A549 (cell line): ENCODE measurements around the gene SRPRA. TPM values are rescaled to one million over a fixed set of nuclear protein-coding genes. Genes with fewer than 3 reads are reported as not detected.

Experiments
- ATAC-seq, 2 experiments: fragments of 200-7000 bp in 1 of 2; fragments of >200 bp in 1 of 2; cut with Nextera tagmentation in 1 of 2; cut with Tn5 transposase in 1 of 2; 3 replicates each; pipeline versions ENCODE4 v1.8.0 to v1.9.1; 2018 to 2020; ENCODE audit warnings: mild to moderate bottlenecking in 1 of 2, moderate library complexity in 1 of 2
- CTCF ChIA-PET: fragments of 300-600 bp; sonication (Branson Sonifier 250); formaldehyde crosslinking; extraction: SDS; loops from one replicate; lab custom pipeline; 2021; ENCODE audit warnings: antibody characterized with exemption, inconsistent platforms; lab: Yijun Ruan, JAX
- POLR2A ChIA-PET: fragments of 350-600 bp; formaldehyde crosslinking; extraction: SDS; loops from one replicate; lab custom pipeline; 2021; ENCODE audit warnings: antibody characterized with exemption, inconsistent platforms; lab: Yijun Ruan, JAX
- DNase-seq, 2 experiments: peaks; one replicate each; pipeline versions ENCODE4 v3.0.0 to v3.0.0-alpha.2; 2011 to 2016; ENCODE audit warnings: low read depth in 1 of 2, low spot score in 1 of 2
- FAIRE-seq: peaks from 2 replicates; lab custom pipeline; 2011; peaks lifted over from hg19 to GRCh38; lab: Jason Lieb, UNC
- H3K27ac ChIP-seq, 2 experiments: fragments of >200 bp; sonication (Bioruptor Twin); formaldehyde crosslinking; 3 replicates each; pipeline ENCODE4 v1.5.1; 2016 to 2017
- H3K4me1 ChIP-seq: fragments of >200 bp; sonication (Bioruptor Twin); formaldehyde crosslinking; 3 replicates; pipeline ENCODE4 v1.6.1; 2016
- H3K4me2 ChIP-seq: fragments of >200 bp; sonication (Bioruptor Twin); formaldehyde crosslinking; 3 replicates; pipeline ENCODE4 v1.6.1; 2016
- H3K4me3 ChIP-seq: fragments of >200 bp; sonication (Bioruptor Twin); formaldehyde crosslinking; 3 replicates; pipeline ENCODE4 v1.5.1; 2016
- H3K9me3 ChIP-seq: fragments of >200 bp; sonication (Bioruptor Twin); formaldehyde crosslinking; 3 replicates; pipeline ENCODE4 v1.6.1; 2016
- CHD2 ChIP-seq: fragments of 150-350 bp; IDR thresholded peaks from 2 replicates; pipeline ENCODE4 v1.6.1; 2014; ENCODE audit warnings: low read length; ENCODE audit not compliant: partially characterized antibody
- CHD4 ChIP-seq: fragments of 200-600 bp; sonication (generic); IDR thresholded peaks from 2 replicates; pipeline ENCODE4 v1.6.1; 2016; ENCODE audit warnings: antibody characterized with exemption, mild to moderate bottlenecking, borderline replicate concordance
- E2F6 ChIP-seq: IDR thresholded peaks from 2 replicates; pipeline ENCODE4 v1.6.1; 2012; ENCODE audit warnings: low read depth, borderline replicate concordance
- EP300 ChIP-seq, 2 experiments: fragments of >200 bp; sonication (Bioruptor Twin); formaldehyde crosslinking; IDR thresholded peaks; 2 replicates in 1 of 2; 3 replicates in 1 of 2; pipeline ENCODE4 v1.6.1; 2016 to 2017
- ESRRA ChIP-seq: fragments of 150-350 bp; IDR thresholded peaks from 2 replicates; pipeline ENCODE4 v1.6.1; 2014; ENCODE audit warnings: mild to moderate bottlenecking, low read length, borderline replicate concordance
- FOXS1 ChIP-seq: fragments of 250-450 bp; sonication (Bioruptor Pico); IDR thresholded peaks from 2 replicates; pipeline ENCODE4 v1.5.0; 2020; ENCODE audit warnings: mild to moderate bottlenecking, moderate library complexity
- HEYL ChIP-seq: fragments of 250-450 bp; sonication (Bioruptor Pico); IDR thresholded peaks from 2 replicates; pipeline ENCODE4 v1.8.0; 2021; ENCODE audit warnings: mild to moderate bottlenecking, moderate library complexity
- HMGXB4 ChIP-seq: fragments of 250-450 bp; sonication (Bioruptor Pico); IDR thresholded peaks from 2 replicates; pipeline ENCODE4 v1.5.0; 2021; ENCODE audit warnings: mild to moderate bottlenecking, moderate library complexity, borderline replicate concordance
- JUNB ChIP-seq: fragments of >200 bp; sonication (Bioruptor Twin); formaldehyde crosslinking; IDR thresholded peaks from 2 replicates; pipeline ENCODE4 v1.6.1; 2016
- NR3C1 ChIP-seq: fragments of >200 bp; sonication (Bioruptor Twin); formaldehyde crosslinking; IDR thresholded peaks from 3 replicates; pipeline ENCODE4 v1.6.1; 2017
- PBX3 ChIP-seq: IDR thresholded peaks from 2 replicates; pipeline ENCODE4 v1.6.1; 2012
- PHF8 ChIP-seq: fragments of 200-600 bp; sonication (generic); IDR thresholded peaks from 2 replicates; pipeline ENCODE4 v1.6.1; 2016; ENCODE audit warnings: low read depth, mild to moderate bottlenecking, antibody characterized with exemption, moderate library complexity, borderline replicate concordance
- POLR2AphosphoS2 ChIP-seq: conservative IDR thresholded peaks from 2 replicates; pipeline ENCODE4 v1.6.1; 2012; ENCODE audit warnings: low read length, improper control_type of control experiment, inconsistent platforms
- RARB ChIP-seq: fragments of 250-450 bp; sonication (Bioruptor Pico); IDR thresholded peaks from 2 replicates; pipeline ENCODE4 v1.8.0; 2021; ENCODE audit warnings: mild to moderate bottlenecking, moderate library complexity
- REST ChIP-seq: fragments of 200-600 bp; sonication (generic); IDR thresholded peaks from 2 replicates; pipeline ENCODE4 v1.6.1; 2016; ENCODE audit warnings: antibody characterized with exemption, mild to moderate bottlenecking, moderate library complexity
- RFX5 ChIP-seq: fragments of 450-650 bp; IDR thresholded peaks from 2 replicates; pipeline ENCODE4 v1.7.1; 2014; ENCODE audit warnings: antibody characterized with exemption, mild to moderate bottlenecking, moderate library complexity
- RNF2 ChIP-seq: fragments of 200-600 bp; sonication (generic); IDR thresholded peaks from 2 replicates; pipeline ENCODE4 v1.6.1; 2016; ENCODE audit warnings: low read depth, mild to moderate bottlenecking, antibody characterized with exemption, moderate library complexity, borderline replicate concordance
- TFCP2L1 ChIP-seq: fragments of 250-450 bp; sonication (Bioruptor Pico); IDR thresholded peaks from 2 replicates; pipeline ENCODE4 v1.5.0; 2021; ENCODE audit warnings: mild to moderate bottlenecking
- TP53 ChIP-seq: fragments of 250-450 bp; sonication (Bioruptor Pico); IDR thresholded peaks from 2 replicates; pipeline ENCODE4 v1.5.0; 2021; ENCODE audit warnings: mild to moderate bottlenecking, moderate library complexity
- USF2 ChIP-seq: fragments of 450-650 bp; IDR thresholded peaks from 2 replicates; pipeline ENCODE4 v1.6.1; 2014; ENCODE audit warnings: antibody characterized with exemption
- ZC3H11A ChIP-seq: fragments of 450-650 bp; IDR thresholded peaks from 2 replicates; pipeline ENCODE4 v1.6.1; 2014; ENCODE audit warnings: antibody characterized with exemption, mild to moderate bottlenecking
- WGBS: methylation state at CpG from one replicate; pipeline ENCODE4 v1.1.6; 2017; ENCODE audit errors: missing lambda C conversion rate; 5-methylcytosine and 5-hydroxymethylcytosine counted together
- polyA plus RNA-seq, 4 experiments: library from polyadenylated mRNA; depleted of rRNA in 3 of 4; stranded (reverse); fragments of >200 nt; fragmentation: RNase III in 1 of 4; extraction: RNeasy Plus Mini Kit Qiagen cat#74134 plus additional on column Dnase treatment in 1 of 4; gene quantifications; 2 replicates in 3 of 4; 3 replicates in 1 of 4; pipeline ENCODE4 v1.2.3, GENCODE V29; 2011 to 2017

The SRPRA gene
- polyA plus RNA-seq, 2 of the 4 experiments (the other 2 are of a cell fraction), result 45.1 to 92.2 TPM

- 90% methylated on average over 5 of the region's 5 CpGs for WGBS
Observed at GRCh38 chr11:126293726-126294125, 25.0 kb upstream of the SRPRA start.

GRCh38 chr11:126290887-126291286, 22.2 kb upstream of the SRPRA start:
- POLR2A ChIA-PET, result no interaction called here
- H3K9me3 ChIP-seq, result no peaks in the 10 kb centered on the region
- H3K27ac ChIP-seq, result no peak overlapping the region
- no peak overlapping the region for H3K4me2 ChIP-seq
- CTCF ChIA-PET, result no interaction called here
- WGBS, result 84% methylated on average over 9 of the region's 12 CpGs
- ATAC-seq, result no peak
- TF ChIP-seq PHF8, result no peak
- no peak for TF ChIP-seq RARB
- TF ChIP-seq FOXS1 (CRISPR knock-in tag), result no peak
- TF ChIP-seq HEYL (CRISPR knock-in tag), result no peak
- no peak for TF ChIP-seq USF2
- TF ChIP-seq EP300 (IDR thresholded peaks at IDR 0.05), result no peak
- no peak for TF ChIP-seq REST
- no peak for TF ChIP-seq POLR2AphosphoS2
- TF ChIP-seq HMGXB4 (CRISPR knock-in tag), result no peak
- no peak for TF ChIP-seq E2F6
- TF ChIP-seq RFX5, result no peak
- TF ChIP-seq ESRRA, result no peak
- no peak for TF ChIP-seq ZC3H11A
- TF ChIP-seq TP53 (CRISPR knock-in tag), result no peak
- no peak for TF ChIP-seq CHD2
- no peak for TF ChIP-seq NR3C1
- no peak for TF ChIP-seq RNF2
- H3K4me3 ChIP-seq, result no peak overlapping the region
- no peaks in the 10 kb centered on the region for H3K4me1 ChIP-seq
- DNase-seq, result no peak
- no peak for FAIRE-seq

More at GRCh38 chr11:126293726-126294125, 25.0 kb upstream of the SRPRA start:
- Histone ChIP-seq H3K27ac (no peak overlapping the region), H3K4me3 (no peak overlapping the region), H3K4me1 (no peaks in the 10 kb centered on the region)
- CTCF ChIA-PET, result interaction anchor here (0.8 to 1.1 kb wide), 3 partner anchors 16 to 25 kb away, joined by 3 to 4 read pairs (median 3); partner anchors contain the start of gene SRPRA
- TF ChIP-seq JUNB (no peak), CHD4 (no peak), TFCP2L1 (CRISPR knock-in tag) (no peak), PBX3 (no peak)
- TF ChIP-seq, all 56 proteins: peak for 0
- H3K4me2 ChIP-seq, result no peak overlapping the region
- ATAC-seq (peak in 1 of 2 experiments; percentile 35; a peak in 2 of 6 replicates), DNase-seq (no peak), FAIRE-seq (no peak)
- no peaks in the 10 kb centered on the region for H3K9me3 ChIP-seq
- POLR2A ChIA-PET, result no interaction called here
